ENCODE data around the gene MYOT. TPM values are rescaled to one million over a fixed set of nuclear protein-coding genes. Genes with fewer than 3 reads are reported as not detected.

Gene MYOT
- total RNA-seq, 1 experiment from 2014 or later: not detected

DNA sequence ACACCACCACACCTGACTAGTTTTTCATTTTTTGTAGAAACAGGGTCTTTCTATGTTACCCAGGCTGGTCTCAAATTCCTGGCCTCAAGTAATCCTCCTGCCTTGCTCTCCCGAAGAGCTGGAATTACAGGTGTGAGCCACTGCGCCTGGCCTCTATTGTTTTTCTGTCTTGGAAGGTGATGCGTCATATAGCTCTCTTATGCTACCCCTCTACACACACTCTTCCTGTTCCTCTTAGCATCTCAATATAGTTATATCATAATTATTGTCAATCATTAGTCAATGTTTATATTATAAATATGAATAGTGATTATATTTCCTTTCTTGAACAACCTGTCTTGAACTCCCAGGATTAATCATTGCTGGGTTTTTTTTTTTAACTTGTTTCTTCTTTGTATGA, 28.9 kb downstream of the MYOT start:
- Histone ChIP-seq H3K79me2 (ENCODE audit: insufficient read depth, low read length) (no peaks in the 10 kb centered on the region), H3K4me2 (ENCODE audit: insufficient read depth, insufficient read length, low read length) (no peak overlapping the region), H3K27me3 (ENCODE audit: insufficient read depth, low read length) (no peaks in the 10 kb centered on the region), H3K9me3 (ENCODE audit: control insufficient read depth, low read depth, low read length) (no peaks in the 10 kb centered on the region), H3T11ph (ENCODE audit: low read length) (no peak overlapping the region), H2AFZ (ENCODE audit: low read length) (no peak overlapping the region), H3K23ac (ENCODE audit: insufficient read length, low read depth, low read length) (no peak overlapping the region), H2BK120ac (ENCODE audit: low read depth, low read length, poor library complexity, severe bottlenecking) (no peak overlapping the region), H4K20me1 (ENCODE audit: control insufficient read depth, insufficient read depth, insufficient read length) (no peaks in the 10 kb centered on the region), H4K91ac (ENCODE audit: insufficient read length, low read depth, low read length) (no peak overlapping the region), H3K4me1 (ENCODE audit: insufficient read depth, low read length) (no peaks in the 10 kb centered on the region), H3K56ac (ENCODE audit: insufficient read length, low read depth, low read length) (no peak overlapping the region), H4K8ac (replicated peaks; ENCODE audit: insufficient read length, low read depth, low read length) (no peak overlapping the region), H2BK20ac (ENCODE audit: low read depth, low read length, poor library complexity, severe bottlenecking) (no peak overlapping the region), H4K5ac (ENCODE audit: insufficient read length, low read depth, low read length) (no peak overlapping the region), H3K27ac (ENCODE audit: insufficient read length, low read depth, low read length) (no peak overlapping the region), H2AK5ac (ENCODE audit: insufficient read length, low read length) (no peak overlapping the region), H3K9ac (ENCODE audit: extremely low read depth, insufficient read length, low read length) (no peak overlapping the region), H3K18ac (ENCODE audit: insufficient read length, low read depth, low read length) (no peak overlapping the region), H3K79me1 (ENCODE audit: insufficient read depth, low read depth, low read length, poor library complexity, severe bottlenecking) (no peaks in the 10 kb centered on the region), H2BK15ac (ENCODE audit: low read depth, low read length) (no peak overlapping the region), H2BK12ac (ENCODE audit: insufficient read length, low read depth, low read length) (no peak overlapping the region), H3K4ac (ENCODE audit: low read depth, low read length) (no peak overlapping the region), H3K14ac (ENCODE audit: insufficient read depth, low read length) (no peak overlapping the region), H3K23me2 (ENCODE audit: insufficient read length, low read depth, low read length, poor library complexity, severe bottlenecking) (no peaks in the 10 kb centered on the region), H2BK5ac (ENCODE audit: insufficient read length, low read length) (no peak overlapping the region)
- Mint-ChIP-seq H3K4me1 (no peaks in the 10 kb centered on the region), H3K9me3 (no peaks in the 10 kb centered on the region), H3K27me3 (ENCODE audit: low read depth) (no peaks in the 10 kb centered on the region), H3K36me3 (ENCODE audit: insufficient read depth in 1 of 3, low read depth in 3 of 3) (no peaks in the 10 kb centered on the region), H3K4me3 (no peak overlapping the region), H3K27ac (no peak overlapping the region; a peak in 1 of 7 replicates)
- TF ChIP-seq, protein P1, sequence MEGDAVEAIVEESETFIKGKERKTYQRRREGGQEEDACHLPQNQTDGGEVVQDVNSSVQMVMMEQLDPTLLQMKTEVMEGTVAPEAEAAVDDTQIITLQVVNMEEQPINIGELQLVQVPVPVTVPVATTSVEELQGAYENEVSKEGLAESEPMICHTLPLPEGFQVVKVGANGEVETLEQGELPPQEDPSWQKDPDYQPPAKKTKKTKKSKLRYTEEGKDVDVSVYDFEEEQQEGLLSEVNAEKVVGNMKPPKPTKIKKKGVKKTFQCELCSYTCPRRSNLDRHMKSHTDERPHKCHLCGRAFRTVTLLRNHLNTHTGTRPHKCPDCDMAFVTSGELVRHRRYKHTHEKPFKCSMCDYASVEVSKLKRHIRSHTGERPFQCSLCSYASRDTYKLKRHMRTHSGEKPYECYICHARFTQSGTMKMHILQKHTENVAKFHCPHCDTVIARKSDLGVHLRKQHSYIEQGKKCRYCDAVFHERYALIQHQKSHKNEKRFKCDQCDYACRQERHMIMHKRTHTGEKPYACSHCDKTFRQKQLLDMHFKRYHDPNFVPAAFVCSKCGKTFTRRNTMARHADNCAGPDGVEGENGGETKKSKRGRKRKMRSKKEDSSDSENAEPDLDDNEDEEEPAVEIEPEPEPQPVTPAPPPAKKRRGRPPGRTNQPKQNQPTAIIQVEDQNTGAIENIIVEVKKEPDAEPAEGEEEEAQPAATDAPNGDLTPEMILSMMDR (conservative IDR thresholded peaks at IDR 0.05): no peak
- DNase-seq: no peak
- no CpG with 5 or more reads among the region's 3 CpGs for WGBS (ENCODE audit: extremely low coverage, insufficient read length, low lambda C conversion rate)

All from H9 (cell line).